ENCODE measurements around the gene STARD10. TPM values are rescaled to one million over a fixed set of nuclear protein-coding genes. Genes with fewer than 3 reads are reported as not detected.
A peak's percentile ranks its signal among the peaks of the same experiment; 100 is the strongest.

STARD10 gene
- total RNA-seq, 1 experiment from 2014 or later = 55.1 TPM

DNA sequence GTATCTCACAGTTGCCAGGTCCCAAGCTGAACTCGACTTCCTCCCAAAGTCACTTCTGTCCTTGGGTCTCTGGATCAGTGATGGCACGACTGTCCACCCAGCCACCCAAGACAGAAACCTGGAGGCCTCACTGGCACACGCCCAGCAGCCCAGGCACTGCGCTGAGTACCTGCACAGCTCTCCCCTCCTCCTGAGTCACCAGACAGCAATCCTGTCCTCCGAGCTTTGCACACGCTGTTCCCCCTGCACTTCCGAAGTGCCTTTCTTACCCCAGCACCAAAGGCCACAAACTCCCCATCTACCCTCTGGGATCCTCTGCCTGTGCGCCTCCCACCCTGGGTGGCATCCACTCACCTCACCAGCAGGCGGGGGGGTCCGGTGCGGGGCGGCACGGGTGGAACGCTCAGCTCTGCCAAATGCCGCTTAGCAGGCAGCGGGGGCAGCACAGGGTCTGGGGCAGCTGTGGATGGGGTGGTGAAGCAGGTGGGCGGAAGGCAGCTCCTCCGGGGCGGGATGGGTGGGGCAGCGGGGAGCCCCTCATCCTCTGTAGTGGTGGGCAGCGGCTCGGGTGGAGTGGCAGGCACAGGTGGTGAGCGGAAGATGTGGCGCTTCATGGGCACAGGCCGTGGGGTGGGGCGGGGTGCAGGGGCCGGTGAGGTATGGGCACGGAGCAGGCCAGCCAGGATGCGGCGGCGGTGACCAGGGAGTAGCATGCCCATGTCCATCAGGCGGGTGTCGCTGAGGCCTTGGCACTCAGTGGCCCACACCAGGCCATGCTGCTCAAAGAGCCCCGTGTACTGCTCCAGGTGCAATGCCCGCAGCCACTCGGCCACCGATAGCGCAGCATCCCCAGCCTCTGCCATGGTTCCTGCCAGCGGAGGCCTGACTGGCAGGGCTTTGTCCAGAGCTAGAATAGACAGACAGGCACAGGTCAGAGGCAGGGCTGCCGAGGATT lies 67.3 kb downstream of the STARD10 start:
- no peak overlapping the region for H3K4me3 Mint-ChIP-seq (ENCODE audit: low read depth, unreplicated experiment)
- peaks cover 18% of the 10 kb centered on the region for H3K4me1 Mint-ChIP-seq (ENCODE audit: low read depth, unreplicated experiment)
- BruUV-seq (replicated peaks) = no TSS peak
- DNase-seq = no peak
- no peaks in the 10 kb centered on the region for H3K9me3 Mint-ChIP-seq (ENCODE audit: low read depth, unreplicated experiment)
- TF ChIP-seq, protein P1, sequence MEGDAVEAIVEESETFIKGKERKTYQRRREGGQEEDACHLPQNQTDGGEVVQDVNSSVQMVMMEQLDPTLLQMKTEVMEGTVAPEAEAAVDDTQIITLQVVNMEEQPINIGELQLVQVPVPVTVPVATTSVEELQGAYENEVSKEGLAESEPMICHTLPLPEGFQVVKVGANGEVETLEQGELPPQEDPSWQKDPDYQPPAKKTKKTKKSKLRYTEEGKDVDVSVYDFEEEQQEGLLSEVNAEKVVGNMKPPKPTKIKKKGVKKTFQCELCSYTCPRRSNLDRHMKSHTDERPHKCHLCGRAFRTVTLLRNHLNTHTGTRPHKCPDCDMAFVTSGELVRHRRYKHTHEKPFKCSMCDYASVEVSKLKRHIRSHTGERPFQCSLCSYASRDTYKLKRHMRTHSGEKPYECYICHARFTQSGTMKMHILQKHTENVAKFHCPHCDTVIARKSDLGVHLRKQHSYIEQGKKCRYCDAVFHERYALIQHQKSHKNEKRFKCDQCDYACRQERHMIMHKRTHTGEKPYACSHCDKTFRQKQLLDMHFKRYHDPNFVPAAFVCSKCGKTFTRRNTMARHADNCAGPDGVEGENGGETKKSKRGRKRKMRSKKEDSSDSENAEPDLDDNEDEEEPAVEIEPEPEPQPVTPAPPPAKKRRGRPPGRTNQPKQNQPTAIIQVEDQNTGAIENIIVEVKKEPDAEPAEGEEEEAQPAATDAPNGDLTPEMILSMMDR (IDR thresholded peaks at IDR 0.05; ENCODE audit: unreplicated experiment) = no peak
- no peak overlapping the region for H3K27ac Mint-ChIP-seq (ENCODE audit: unreplicated experiment)
- peaks cover 14% of the 10 kb centered on the region for H3K36me3 Mint-ChIP-seq (ENCODE audit: insufficient read depth, unreplicated experiment)
- no peaks in the 10 kb centered on the region for H3K27me3 Mint-ChIP-seq (ENCODE audit: unreplicated experiment)
- CTCF ChIA-PET = interaction anchor here (0.8 to 1.7 kb wide), 2 partner anchors 68 to 101 kb away, joined by 3 to 5 read pairs; partner anchors contain the start of gene STARD10
- intact Hi-C loops (cut with micrococcal nuclease; ENCODE audit: unreplicated experiment) = loop anchor here (10.0 kb wide), 1 partner anchor 448 kb away; no protein-coding TSS in a partner anchor

DNA sequence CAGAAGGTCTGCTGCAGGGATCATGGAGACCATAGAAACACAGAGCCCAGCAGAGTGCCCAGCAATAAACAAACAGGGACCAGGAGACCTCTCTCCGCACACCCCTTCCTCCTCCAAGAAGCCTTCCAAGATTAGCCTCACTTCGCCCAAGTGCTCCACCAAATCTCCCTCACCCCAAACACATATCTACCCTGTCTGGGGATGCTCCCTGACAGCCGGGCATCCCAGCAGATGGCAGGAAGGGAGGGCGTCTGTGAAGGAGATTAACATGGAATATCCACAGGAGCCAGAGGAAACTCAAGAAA lies 68.2 kb downstream of the STARD10 start:
- no peak overlapping the region for H3K4me3 Mint-ChIP-seq (ENCODE audit: low read depth, unreplicated experiment)
- H3K27me3 Mint-ChIP-seq (ENCODE audit: unreplicated experiment) = no peaks in the 10 kb centered on the region
- H3K27ac Mint-ChIP-seq (ENCODE audit: unreplicated experiment) = no peak overlapping the region
- BruUV-seq (replicated peaks) = no TSS peak
- intact Hi-C loops (cut with micrococcal nuclease; ENCODE audit: unreplicated experiment) = loop anchor here (1.0 to 10.0 kb wide), 2 partner anchors 68 to 449 kb away; no protein-coding TSS in a partner anchor
- CTCF ChIA-PET = interaction anchor here (0.6 to 1.3 kb wide), 19 partner anchors 8 to 563 kb away, joined by 3 to 48 read pairs (median 4); partner anchors contain the start of genes ARAP1 and STARD10
- H3K36me3 Mint-ChIP-seq (ENCODE audit: insufficient read depth, unreplicated experiment) = peaks cover 22% of the 10 kb centered on the region
- peaks cover 27% of the 10 kb centered on the region for H3K4me1 Mint-ChIP-seq (ENCODE audit: low read depth, unreplicated experiment)
- no peaks in the 10 kb centered on the region for H3K9me3 Mint-ChIP-seq (ENCODE audit: low read depth, unreplicated experiment)
- no peak for DNase-seq
- TF ChIP-seq, protein P1 (IDR thresholded peaks at IDR 0.05; ENCODE audit: unreplicated experiment) = no peak

DNA sequence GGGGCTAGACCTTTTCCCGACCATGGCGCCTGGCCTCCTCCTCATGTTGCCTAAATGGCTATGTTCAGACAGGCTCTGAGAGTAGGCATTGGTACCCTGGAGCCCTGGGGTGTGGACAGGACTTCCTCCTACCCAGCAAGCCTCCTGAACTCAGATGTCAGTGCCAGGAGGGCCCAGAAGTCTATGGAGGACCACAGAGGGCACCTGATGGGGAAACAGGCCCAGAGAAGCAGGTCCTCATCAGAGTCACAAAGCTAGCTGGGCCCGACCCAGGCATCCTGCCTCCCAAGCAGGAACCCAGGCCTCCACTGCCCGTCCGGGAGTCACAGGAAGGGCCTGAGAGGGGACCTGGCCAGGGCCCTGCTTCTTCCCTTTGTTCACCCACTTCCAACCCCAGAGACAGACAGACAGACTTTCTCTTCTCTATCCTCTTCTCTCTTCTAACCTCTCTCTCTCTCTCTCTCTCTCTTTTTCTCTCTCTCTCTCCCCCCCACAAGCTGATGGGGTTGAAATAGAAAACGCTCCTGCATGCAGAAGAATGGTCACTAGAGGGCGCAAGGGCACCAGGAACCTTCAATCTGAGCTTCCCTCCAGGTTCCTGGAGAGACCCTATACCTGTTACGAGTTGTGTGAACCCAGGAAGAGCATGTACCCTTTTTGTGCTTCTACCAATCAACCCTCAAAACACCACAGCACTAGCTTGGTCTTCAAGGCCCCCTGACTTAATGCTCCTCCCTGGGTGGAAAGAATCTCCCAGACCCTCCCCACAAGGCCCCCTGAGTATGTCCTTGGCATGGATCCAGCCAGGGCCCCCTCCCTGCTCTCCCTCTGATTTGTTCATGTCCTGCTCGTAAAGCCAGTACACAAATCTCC lies 68.8 kb downstream of the STARD10 start:
- Mint-ChIP-seq H3K36me3 (ENCODE audit: insufficient read depth, unreplicated experiment) (peaks cover 25% of the 10 kb centered on the region), H3K4me1 (ENCODE audit: low read depth, unreplicated experiment) (peaks cover 33% of the 10 kb centered on the region), H3K9me3 (ENCODE audit: low read depth, unreplicated experiment) (no peaks in the 10 kb centered on the region), H3K4me3 (ENCODE audit: low read depth, unreplicated experiment) (no peak overlapping the region), H3K27me3 (ENCODE audit: unreplicated experiment) (no peaks in the 10 kb centered on the region), H3K27ac (ENCODE audit: unreplicated experiment) (no peak overlapping the region)
- DNase-seq = peak; percentile 78
- CTCF ChIA-PET = interaction anchor here (0.6 to 1.3 kb wide), 22 partner anchors 9 to 563 kb away, joined by 3 to 48 read pairs (median 4); partner anchors contain the start of genes ARAP1 and STARD10
- TF ChIP-seq, protein P1 (IDR thresholded peaks at IDR 0.05; ENCODE audit: unreplicated experiment) = peak; percentile 65
- BruUV-seq (replicated peaks) = no TSS peak
- intact Hi-C loops (cut with micrococcal nuclease; ENCODE audit: unreplicated experiment) = loop anchor here (1.0 to 10.0 kb wide), 3 partner anchors 68 to 450 kb away; partner anchors contain the start of gene ATG16L2

DNA sequence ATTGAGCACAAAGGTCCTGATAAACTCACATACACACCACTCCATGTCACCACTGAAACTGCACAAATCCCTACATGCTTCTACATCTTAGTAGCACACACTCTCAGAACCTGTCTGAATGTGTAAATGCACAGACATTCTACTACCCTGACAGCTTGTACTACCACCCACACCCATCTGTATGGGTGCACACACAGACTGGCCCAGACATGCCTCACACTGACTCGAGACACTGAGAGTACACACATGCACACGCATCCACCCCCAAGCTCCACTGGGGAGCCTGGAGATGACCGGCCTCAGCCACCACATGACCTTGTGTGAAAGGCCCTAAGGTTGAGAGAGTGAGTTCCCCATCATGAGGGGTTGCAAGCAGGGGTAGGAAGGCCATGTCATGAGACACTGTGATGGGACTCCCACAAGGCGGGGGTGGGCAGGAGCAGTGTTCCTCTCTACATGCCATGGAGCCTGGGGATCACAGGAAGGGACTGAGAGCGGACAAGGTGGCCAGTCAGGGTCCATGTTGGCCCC lies 69.8 kb downstream of the STARD10 start:
- H3K27ac Mint-ChIP-seq (ENCODE audit: unreplicated experiment) = no peak overlapping the region

More for the DNA sequence above, 69.8 kb downstream of the STARD10 start:
- CTCF ChIA-PET = interaction anchor here (1.3 to 2.6 kb wide), 2 partner anchors 57 to 70 kb away, joined by 4 to 15 read pairs; partner anchors contain the start of gene STARD10
- DNase-seq = no peak
- H3K9me3 Mint-ChIP-seq (ENCODE audit: low read depth, unreplicated experiment) = no peaks in the 10 kb centered on the region
- H3K4me1 Mint-ChIP-seq (ENCODE audit: low read depth, unreplicated experiment) = peaks cover 40% of the 10 kb centered on the region
- TF ChIP-seq, protein P1 (IDR thresholded peaks at IDR 0.05; ENCODE audit: unreplicated experiment) = no peak
- peaks cover 25% of the 10 kb centered on the region for H3K36me3 Mint-ChIP-seq (ENCODE audit: insufficient read depth, unreplicated experiment)
- BruUV-seq (replicated peaks) = no TSS peak
- H3K4me3 Mint-ChIP-seq (ENCODE audit: low read depth, unreplicated experiment) = no peak overlapping the region
- H3K27me3 Mint-ChIP-seq (ENCODE audit: unreplicated experiment) = no peaks in the 10 kb centered on the region
- intact Hi-C loops (cut with micrococcal nuclease; ENCODE audit: unreplicated experiment) = loop anchor here (5.0 to 10.0 kb wide), 2 partner anchors 88 to 451 kb away; partner anchors contain the start of gene ATG16L2
